ENCODE results near the gene DDOST. TPM values are rescaled to one million over a fixed set of nuclear protein-coding genes. Genes with fewer than 3 reads are reported as not detected.

DDOST gene
- total RNA-seq, 3 donors from 2014 or later: 103 to 263 (median 159) TPM

DNA sequence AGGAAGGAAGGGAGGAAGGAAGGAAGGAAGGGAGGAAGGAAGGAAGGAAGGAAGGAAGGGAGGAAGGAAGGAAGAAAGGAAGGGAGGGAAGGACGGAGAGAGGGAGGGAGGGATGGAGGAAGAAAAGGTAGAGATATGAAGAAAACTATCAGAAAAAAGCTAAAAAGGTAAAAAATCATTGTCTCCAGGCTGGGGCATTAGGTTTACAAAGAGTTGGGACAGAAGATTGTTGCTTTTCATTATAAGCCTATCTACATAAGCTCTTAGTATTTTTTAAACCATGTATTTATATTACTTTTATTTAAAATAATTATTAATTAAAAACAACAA, 35.1 kb downstream of the DDOST start:
- H3K4me3 ChIP-seq: no peak overlapping the region
- ATAC-seq: no peak
- H3K4me1 ChIP-seq (ENCODE audit: low read depth): no peaks in the 10 kb centered on the region
- DNase-seq: no peak
- no peaks in the 10 kb centered on the region for H3K36me3 ChIP-seq (ENCODE audit: low read depth)
- TF ChIP-seq, protein P1, sequence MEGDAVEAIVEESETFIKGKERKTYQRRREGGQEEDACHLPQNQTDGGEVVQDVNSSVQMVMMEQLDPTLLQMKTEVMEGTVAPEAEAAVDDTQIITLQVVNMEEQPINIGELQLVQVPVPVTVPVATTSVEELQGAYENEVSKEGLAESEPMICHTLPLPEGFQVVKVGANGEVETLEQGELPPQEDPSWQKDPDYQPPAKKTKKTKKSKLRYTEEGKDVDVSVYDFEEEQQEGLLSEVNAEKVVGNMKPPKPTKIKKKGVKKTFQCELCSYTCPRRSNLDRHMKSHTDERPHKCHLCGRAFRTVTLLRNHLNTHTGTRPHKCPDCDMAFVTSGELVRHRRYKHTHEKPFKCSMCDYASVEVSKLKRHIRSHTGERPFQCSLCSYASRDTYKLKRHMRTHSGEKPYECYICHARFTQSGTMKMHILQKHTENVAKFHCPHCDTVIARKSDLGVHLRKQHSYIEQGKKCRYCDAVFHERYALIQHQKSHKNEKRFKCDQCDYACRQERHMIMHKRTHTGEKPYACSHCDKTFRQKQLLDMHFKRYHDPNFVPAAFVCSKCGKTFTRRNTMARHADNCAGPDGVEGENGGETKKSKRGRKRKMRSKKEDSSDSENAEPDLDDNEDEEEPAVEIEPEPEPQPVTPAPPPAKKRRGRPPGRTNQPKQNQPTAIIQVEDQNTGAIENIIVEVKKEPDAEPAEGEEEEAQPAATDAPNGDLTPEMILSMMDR (IDR thresholded peaks at IDR 0.05): no peak
- intact Hi-C loops (cut with DNase I, micrococcal nuclease): no loop called here
- H3K9me3 ChIP-seq: no peaks in the 10 kb centered on the region

GRCh38 chr1:20625176-20626097, 35.7 kb downstream of the DDOST start:
- H3K4me1 ChIP-seq (ENCODE audit: low read depth): no peaks in the 10 kb centered on the region
- intact Hi-C loops (cut with DNase I, micrococcal nuclease): no loop called here
- no peak for DNase-seq
- H3K9me3 ChIP-seq: no peaks in the 10 kb centered on the region
- TF ChIP-seq, protein P1 (IDR thresholded peaks at IDR 0.05): no peak
- H3K36me3 ChIP-seq (ENCODE audit: low read depth): no peaks in the 10 kb centered on the region
- no peak for ATAC-seq
- no peak overlapping the region for H3K4me3 ChIP-seq

DNA sequence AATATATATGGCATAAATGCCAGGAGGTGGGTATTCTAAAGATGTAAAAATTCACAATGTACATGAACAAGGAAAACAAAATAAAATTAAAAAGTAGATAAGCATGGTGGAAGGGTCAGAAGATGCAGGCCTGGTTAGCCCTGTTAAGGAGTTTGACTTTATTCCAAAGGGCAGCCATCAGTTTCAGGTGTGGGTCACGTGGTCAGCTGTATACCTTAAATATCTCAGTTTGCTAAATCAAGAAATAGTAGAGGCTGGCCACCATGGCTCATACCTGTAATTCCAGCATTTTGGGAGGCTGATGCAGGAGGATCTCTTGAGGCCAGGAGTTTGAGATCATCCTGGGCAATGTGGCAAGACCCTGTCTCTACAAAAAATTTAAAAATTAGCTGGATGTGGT, 36.5 kb downstream of the DDOST start:
- DNase-seq: no peak
- TF ChIP-seq, protein P1 (IDR thresholded peaks at IDR 0.05): no peak

DNA sequence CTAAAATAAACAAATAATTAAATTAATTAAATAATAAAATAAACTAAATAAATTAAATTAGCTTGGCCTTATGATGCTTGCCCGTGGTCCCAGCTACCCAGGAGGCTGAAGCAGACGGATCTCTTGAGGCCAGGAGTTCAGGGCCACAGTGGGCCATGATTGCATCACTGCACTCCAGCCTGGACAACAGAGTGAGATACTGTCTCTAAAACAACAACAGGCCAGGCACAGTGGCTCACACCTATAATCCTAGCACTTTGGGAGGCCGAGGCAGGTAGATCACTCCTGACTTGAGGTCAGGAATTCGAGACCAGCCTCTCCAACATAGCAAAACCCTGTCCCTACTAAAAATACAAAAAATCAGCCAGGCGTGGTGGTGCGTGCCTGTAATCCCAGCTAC, 40.2 kb downstream of the DDOST start:
- Histone ChIP-seq H3K9me3 (no peaks in the 10 kb centered on the region), H3K4me3 (no peak overlapping the region), H3K4me1 (ENCODE audit: low read depth) (no peaks in the 10 kb centered on the region), H3K36me3 (ENCODE audit: low read depth) (no peaks in the 10 kb centered on the region)
- intact Hi-C loops (cut with DNase I, micrococcal nuclease): no loop called here
- TF ChIP-seq, protein P1 (IDR thresholded peaks at IDR 0.05): no peak
- DNase-seq (no peak), ATAC-seq (no peak)

More for the DNA sequence above, 36.5 kb downstream of the DDOST start:
- no peaks in the 10 kb centered on the region for H3K36me3 ChIP-seq (ENCODE audit: low read depth)
- H3K4me3 ChIP-seq: no peak overlapping the region
- ATAC-seq: no peak
- intact Hi-C loops (cut with DNase I, micrococcal nuclease): no loop called here
- no peaks in the 10 kb centered on the region for H3K9me3 ChIP-seq
- no peaks in the 10 kb centered on the region for H3K4me1 ChIP-seq (ENCODE audit: low read depth)

DNA sequence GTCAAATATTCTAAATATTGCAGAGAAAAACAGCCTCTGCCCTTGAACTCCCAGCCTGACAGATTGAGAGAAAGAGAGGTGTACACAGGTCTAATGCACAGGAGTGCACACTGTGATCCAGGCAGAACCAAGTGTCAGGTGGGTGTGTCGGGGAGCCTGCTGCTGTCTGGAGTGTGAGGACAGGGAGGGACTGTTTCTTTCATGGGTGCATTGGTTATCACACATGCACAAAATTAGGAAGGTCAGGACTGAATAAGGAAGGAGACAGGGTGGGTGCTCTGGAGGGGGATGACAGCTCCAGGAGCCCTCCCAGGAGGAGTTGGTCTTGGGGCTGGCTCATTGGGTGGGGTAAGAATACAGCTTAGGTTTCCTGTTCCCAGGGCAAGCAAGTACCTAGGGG, 41.2 kb downstream of the DDOST start:
- no peaks in the 10 kb centered on the region for H3K36me3 ChIP-seq (ENCODE audit: low read depth)
- DNase-seq: no peak
- H3K4me1 ChIP-seq (ENCODE audit: low read depth): no peaks in the 10 kb centered on the region
- TF ChIP-seq, protein P1 (IDR thresholded peaks at IDR 0.05): no peak
- ATAC-seq: no peak
- no peaks in the 10 kb centered on the region for H3K9me3 ChIP-seq
- H3K4me3 ChIP-seq: no peak overlapping the region
- intact Hi-C loops (cut with DNase I, micrococcal nuclease): no loop called here
